Measurements from ENCODE around the gene PCDHGA8.

The PCDHGA8 gene

GRCh38 chr5:141362719-141363118 lies 29.7 kb upstream of the PCDHGA8 start:
- DNase-seq (ENCODE audit: low spot score) = no peak
- Histone ChIP-seq H3K4me3 (no peak overlapping the region), H3K27ac (no peak overlapping the region)
- no peak for TF ChIP-seq CTCF (IDR thresholded peaks at IDR 0.05)

DNA sequence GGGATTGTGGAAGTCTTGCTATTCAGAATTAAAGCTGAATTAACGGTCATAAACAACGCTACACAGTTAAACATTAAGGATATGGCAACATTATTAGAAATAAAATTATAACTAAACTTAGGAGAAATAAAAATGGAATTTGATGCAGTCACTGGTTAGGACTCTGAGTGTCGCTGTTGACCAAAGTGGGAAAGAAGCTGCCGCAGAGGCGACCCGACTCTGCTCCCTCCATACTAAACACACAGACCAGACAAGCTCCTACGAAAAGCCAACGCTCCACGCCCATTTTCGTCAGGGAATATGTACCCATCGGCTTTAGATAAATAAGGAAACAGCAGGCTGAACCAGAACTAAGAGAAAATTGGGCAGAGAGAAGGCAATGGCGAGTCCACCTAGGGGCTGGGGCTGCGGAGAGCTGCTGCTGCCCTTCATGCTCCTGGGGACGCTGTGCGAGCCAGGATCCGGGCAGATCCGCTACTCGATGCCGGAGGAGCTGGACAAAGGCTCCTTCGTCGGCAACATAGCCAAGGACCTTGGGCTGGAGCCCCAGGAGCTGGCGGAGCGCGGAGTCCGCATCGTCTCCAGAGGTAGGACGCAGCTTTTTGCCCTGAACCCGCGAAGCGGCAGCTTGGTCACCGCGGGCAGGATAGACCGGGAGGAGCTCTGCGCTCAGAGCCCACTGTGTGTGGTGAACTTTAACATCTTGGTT lies 28.3 kb upstream of the PCDHGA8 start, which contains the start of gene PCDHGA5:
Gene PCDHGA5 (plus strand): TSS at position 211 of the 709 bp plus-strand sequence. CDS start 169 bp downstream, at position 380.
- Histone ChIP-seq H3K27ac (no peak within 1 kb of the TSS), H3K4me3 (peak within 1 kb of the TSS; percentile 19)
- DNase-seq (ENCODE audit: low spot score) = no peak

DNA sequence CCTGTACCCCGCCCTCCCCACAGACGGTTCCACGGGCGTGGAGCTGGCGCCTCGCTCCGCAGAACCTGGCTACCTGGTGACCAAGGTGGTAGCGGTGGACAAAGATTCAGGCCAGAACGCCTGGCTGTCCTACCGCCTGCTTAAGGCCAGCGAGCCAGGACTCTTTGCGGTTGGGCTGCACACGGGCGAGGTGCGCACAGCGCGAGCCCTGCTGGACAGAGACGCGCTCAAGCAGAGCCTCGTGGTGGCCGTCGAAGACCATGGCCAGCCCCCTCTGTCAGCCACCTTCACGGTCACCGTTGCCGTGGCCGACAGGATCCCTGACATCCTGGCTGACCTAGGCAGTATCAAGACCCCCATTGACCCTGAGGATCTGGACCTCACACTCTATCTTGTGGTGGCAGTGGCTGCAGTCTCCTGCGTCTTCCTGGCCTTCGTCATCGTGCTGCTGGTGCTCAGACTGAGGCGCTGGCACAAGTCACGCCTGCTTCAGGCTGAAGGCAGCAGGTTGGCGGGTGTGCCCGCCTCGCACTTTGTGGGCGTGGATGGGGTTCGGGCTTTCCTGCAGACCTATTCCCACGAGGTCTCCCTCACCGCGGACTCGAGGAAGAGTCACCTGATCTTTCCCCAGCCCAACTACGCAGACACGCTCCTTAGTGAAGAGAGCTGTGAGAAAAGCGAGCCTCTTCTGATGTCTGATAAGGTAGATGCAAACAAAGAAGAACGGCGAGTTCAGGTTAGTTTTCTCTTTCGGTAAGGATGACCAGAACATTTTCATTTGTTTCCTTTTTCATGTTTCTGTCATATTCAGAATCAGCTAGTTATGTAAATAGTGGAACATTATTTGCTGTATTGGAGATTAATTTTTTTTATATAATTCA lies 26.2 kb upstream of the PCDHGA8 start:
- no peak for DNase-seq (ENCODE audit: low spot score)
- Histone ChIP-seq H3K4me3 (peak overlapping the region; percentile 19), H3K27ac (no peak overlapping the region)
- no peak for TF ChIP-seq CTCF (IDR thresholded peaks at IDR 0.05)

More for the DNA sequence above, 28.3 kb upstream of the PCDHGA8 start, which contains the start of gene PCDHGA5:
- no peak for TF ChIP-seq CTCF (IDR thresholded peaks at IDR 0.05)

DNA sequence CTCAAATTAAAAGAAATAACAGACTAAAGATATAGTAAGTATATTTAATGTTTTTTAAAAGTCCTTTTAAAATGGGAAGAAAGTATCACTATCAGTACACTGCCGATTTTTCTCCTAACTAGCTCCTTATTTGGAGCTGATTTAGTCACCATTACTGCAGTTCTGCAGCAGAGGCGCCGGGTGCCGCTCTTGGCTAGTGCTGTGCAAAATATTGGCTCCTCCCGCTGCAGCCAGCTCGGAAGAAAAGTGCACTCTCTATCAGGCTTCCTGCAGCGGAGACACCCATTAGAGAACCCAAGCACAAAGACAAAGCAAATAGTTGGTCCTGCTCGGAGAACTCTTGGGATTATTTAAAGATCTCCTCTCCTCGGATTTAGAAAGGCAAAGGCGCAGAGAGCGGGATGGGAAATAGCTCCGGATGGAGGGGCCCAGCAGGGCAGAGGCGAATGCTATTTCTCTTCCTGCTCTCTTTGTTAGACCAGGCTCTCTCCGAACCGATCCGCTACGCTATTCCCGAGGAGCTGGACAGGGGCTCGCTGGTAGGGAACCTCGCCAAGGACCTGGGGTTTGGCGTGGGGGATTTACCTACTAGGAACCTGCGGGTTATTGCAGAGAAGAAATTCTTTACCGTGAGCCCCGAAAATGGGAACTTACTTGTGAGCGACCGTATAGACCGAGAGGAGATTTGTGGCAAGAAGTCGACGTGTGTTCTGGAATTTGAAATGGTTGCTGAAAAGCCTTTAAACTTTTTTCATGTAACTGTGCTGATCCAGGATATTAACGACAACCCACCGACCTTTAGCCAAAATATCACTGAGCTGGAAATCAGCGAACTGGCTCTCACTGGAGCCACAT lies 22.2 kb upstream of the PCDHGA8 start, which contains the start of gene PCDHGB3:
Gene PCDHGB3 (plus strand): TSS at position 249 of the 855 bp plus-strand sequence. CDS start 153 bp downstream, at position 402.
- peak within 1 kb of the TSS; percentile 57 for H3K4me3 ChIP-seq
- DNase-seq (ENCODE audit: low spot score) = no peak
- TF ChIP-seq CTCF (IDR thresholded peaks at IDR 0.05) = no peak
- no peak within 1 kb of the TSS for H3K27ac ChIP-seq

- DNase-seq (ENCODE audit: low spot score) = no peak
- TF ChIP-seq CTCF (IDR thresholded peaks at IDR 0.05) = no peak
- H3K4me3 ChIP-seq = peak overlapping the region; percentile 57
- no peak overlapping the region for H3K27ac ChIP-seq
Observed at GRCh38 chr5:141371572-141372475, 20.6 kb upstream of the PCDHGA8 start.
